ENCODE results near the gene ARSG.

ARSG gene

DNA sequence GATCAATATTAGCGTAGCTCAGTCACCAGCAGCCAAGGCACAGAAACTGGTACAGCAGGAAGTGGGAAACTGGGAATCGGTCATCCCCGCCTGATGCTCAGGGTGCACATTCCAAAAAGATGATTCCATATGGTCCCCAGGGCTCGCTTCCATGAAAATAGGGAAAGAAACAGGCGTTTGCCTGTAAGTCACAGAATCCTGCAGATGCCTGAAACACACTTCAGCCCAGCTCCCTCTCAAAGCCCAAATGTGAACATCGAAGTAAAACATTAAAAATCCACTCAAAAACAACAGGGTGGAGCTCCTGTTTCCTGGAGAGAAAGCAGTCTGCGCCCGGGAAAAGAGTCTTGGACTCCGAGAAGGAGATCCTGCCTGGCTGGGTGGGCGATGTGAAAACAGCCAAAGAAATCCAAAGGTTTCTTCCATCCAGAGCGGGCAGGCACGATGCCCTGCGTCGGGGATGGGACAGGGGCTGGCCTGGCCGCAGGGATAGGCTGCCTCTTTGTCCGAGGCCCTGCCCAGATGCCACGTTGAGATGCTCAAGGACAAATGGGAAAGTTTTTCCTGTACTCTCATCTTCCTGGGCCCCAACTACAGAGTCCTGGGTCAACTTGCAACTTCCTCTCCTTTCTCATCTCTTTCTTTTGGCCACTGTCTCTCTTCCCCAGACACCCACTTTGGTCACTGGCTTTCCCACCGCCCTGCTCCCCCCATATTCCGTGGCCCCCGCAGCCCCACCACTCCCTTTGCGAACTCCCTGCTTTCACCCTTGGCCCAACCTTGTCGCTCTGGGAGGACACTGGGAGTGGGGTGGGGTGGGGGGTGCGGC, 165.3 kb downstream of the ARSG start:
- no peak for DNase-seq

GRCh38 chr17:68457168-68457538, 165.9 kb downstream of the ARSG start, which contains the start of gene WIPI1:
WIPI1 (minus strand) TSS chr17:68457496; CDS start chr17:68457421, 75 bp downstream.
- no peak for DNase-seq

GRCh38 chr17:68457539-68458259, 166.4 kb downstream of the ARSG start:
- DNase-seq = peak; percentile 98

DNA sequence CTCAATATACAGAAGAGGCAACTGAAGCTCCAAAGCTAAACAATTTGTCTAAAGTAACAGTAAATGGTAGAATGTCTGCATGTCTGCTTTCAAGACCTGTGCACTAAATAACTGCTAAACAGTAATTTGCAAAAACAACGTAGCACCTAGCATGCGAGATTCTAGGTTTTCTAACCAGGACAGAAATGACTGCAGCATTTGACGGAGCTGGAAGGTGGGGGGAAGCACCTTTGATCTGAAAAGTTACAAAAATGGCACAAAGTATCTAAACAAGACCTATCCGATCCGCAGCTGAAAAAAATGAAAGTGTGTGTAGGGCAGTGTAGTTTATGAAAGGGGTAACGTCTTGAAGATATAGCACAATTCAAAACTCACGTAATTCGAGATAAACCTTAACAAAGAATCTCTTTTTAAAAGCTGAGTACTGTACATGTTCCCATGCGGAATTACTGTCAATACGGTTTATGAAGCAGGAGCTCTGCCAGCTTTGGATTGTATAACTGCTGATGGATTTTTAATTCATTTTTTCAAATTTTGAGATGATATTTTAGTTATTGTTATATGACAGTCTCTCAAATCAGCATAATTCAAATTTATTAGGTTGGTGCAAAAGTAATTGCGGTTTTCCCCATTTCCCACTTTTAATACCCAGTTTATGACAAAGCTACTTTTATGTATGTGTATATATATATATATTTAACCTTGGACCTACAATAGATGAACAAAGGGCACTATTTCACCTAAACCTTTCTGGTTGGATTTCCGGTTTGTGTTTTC, 167.2 kb downstream of the ARSG start:
- DNase-seq = no peak

DNA sequence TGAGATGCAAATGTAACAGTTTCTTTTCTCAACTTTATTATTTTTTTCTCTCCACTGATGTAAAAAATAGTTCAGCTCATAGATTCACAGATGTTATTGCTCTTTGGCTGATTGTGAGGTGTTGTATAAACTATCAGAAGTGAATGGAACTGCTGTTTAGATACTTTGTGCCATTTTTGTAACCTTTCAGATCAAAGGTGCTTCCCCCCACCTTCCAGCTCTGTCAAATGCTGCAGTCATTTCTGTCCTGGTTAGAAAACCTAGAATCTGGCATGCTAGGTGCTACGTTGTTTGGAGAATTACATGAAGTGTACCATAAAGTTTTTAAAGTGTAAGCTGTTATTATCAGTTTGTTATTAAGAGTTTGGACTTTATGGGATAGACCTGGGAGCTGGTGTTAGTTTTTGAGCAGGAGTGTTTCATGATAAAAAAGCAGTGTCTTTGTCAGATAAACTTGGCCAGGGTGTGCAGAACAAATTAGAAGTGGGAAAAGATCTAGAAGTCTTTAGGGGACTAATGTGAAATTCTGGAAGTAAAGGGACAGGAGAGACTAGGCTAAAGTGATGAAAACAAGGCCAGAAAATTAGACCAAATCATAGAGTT, 167.8 kb downstream of the ARSG start:
- DNase-seq = no peak

DNA sequence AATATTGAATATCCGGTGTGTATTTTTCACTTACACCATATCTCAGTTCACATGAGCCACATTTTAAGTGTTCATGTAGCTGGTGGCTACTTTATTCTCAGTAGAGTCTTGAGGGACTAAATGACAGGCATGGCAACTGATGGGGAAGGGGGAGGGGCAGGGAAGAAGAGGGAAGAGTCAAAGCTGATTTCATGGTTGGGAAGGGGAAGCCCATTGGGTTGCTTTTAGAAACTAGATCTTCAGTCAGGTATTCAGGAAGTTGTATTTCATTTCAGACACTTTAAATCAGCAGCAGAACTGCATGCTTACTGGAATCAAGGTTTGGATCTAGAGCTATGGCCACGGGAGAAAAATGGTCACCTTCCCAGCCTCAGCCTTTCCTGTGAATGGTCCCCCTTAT, 168.9 kb downstream of the ARSG start:
- no peak for DNase-seq

DNA sequence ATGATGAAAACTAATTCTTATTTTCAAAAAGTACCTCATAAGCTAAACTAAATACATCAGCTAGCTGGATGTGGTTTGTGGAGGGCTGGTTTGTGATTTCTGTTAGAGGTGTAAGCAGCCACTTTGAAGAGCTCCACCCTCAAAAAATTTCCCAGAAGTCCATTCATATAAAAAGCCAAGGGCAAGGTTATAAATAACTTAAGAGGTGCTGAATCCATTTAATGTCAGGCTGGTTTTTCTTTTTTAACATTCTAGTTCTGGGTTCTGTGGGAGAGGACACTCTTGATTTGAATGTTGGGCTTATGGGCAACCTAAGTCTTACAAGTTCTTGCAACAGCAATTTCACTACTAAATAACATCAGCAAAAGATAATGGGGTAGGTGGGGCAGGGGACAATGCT, 169.4 kb downstream of the ARSG start:
- DNase-seq = no peak

DNA sequence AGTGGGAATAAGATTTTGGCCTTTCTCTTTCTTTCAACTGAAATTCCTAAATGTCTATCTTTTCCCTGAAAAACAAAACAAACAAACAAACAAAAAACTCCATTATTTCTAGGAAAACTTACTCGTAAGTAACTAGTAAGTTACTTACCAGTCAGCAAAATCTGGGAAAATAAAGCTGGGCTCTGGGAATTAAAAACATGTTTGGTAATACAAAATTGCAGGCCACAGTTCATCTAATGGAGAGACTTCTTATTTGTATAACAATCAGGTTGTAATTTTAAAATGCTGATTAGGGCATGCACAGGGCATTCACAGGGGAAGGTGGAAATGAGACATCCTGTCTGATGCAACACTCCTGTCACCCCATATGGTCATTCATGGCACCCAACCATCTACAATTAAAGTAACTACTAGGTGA, 169.8 kb downstream of the ARSG start:
- no peak for DNase-seq

- DNase-seq = peak; percentile 56
Measured at GRCh38 chr17:68461589-68461988, 170.3 kb downstream of the ARSG start.

DNA sequence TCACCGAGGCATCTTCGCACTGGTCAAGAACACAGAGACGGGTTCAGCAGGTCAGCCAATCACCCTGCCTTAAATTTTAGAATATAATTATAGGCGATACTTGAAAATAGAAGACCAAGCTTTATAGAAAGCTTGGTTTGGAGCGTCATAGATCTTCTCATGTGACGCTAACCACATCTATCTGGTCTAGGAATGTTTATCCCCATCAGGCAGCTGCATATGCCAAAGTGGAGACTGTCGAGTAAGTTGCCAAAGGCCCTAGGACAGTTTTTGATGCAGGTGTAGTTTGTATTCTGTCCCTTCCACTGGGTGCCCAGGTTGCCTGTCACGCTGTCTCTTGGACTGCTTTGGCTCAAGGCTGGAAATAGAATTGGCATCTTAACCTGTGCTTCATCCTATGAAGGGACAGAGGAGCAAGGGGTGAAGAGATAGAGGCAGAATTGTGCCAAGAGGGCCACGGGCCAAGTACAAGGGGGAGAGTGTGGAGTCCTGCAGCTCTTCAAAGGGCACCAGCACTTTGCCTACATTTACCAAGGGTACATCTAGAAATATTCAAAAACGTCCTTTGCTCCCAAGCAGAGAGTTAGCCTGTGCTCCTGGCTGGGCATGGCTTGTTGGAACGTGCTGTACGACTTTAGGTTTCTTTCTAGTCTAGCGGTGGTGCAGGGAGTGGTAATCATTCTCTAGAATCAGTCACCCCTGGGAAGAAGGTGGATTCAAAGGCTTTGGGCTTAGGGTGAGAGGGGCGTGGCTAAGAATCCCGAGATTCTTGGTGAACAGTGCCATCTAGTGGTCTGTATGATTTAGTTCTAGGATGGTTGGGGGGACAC, 171.3 kb downstream of the ARSG start:
- DNase-seq = peak; percentile 80

DNA sequence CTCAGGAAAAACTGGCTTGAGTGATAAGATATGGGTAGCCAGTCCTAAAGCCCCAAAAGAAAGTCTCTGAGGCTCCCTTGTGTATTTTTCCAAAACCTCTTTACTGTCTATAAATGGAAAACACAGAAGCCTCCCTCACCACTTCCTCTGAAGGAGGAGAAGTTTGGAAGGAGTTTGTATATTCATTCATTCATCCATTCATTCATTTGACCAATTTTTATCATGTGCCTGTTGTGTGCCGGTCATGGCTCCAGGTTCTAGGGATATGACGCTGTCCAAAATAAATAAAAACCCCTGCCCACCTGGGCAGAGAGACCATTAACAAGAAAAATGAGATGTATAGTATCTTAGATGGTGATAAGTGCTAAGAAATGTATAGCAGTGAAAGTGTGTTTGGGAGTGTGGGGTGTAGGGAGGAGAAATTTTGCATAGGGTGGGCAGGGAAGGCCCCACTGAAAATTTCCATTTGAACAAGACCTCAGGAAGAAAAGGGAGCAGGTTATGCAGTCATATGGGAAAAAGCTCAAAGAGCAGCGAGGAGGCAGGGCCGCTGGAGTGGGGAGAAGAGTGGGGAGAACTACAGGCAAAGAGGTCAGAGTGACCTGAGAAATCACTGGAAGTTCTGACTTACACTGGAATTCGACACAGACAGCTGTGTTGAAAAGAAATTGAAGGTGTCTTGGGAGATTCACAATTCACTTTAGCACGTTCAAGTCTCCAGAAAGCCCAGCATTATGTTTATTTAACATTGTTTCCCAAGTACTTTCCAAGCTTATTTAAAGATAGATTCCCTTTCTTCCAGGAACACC, 172.1 kb downstream of the ARSG start:
- DNase-seq = no peak

DNA sequence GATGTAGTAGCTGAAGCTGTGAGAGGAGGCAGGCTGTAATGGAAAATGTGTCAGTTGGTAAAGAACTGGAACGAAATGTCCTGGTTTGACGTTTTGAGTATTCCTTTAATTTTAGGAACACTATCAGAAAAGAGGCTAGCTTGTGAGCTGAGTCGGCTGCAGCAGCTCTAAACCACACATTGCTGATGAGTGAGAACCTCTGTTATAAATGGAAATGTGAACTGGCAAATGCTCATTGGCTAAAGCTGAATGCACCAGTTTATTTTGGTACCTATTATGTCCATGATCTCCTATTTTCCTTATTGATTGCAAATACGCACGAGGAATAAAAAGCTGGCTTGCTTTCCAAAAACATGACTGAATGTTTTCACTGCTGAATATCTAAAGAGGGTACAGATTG, 177.0 kb downstream of the ARSG start:
- no peak for DNase-seq

DNA sequence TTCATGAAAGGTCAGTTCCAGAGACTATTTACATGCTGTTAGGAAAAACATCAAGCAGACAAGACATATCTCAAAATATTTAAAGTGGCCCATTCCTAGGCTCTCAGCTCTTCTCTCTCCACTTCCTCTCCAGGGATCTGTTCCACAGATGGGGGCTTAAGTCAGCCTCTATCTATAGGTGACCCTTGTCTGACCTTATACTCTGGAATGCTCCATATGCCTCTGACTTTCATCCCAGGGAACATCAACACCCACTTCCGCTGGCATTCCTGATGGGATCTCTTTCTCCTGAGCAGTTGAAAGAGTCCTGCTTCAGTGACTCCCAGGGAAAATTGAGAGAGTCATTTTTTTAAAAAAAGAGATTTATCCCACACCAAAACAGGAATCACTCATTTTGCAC, 177.5 kb downstream of the ARSG start:
- DNase-seq = no peak
